HG03558 (cell line): ENCODE measurements around the gene MSI2.

Source experiments
- ATAC-seq: cut with Tn5 transposase; IDR thresholded peaks from one replicate; pipeline ENCODE4 v1.9.1; 2021; ENCODE audit warnings: moderate number of reproducible peaks; ENCODE audit not compliant: unreplicated experiment; ENCODE audit errors: extremely low read depth

MSI2 gene

GRCh38 chr17:57311281-57312216 lies 55.2 kb downstream of the MSI2 start:
- no peak for ATAC-seq

- ATAC-seq = no peak
These were observed 55.9 kb downstream of the MSI2 start for GRCh38 chr17:57312242-57312641.

- ATAC-seq = no peak
These were observed 56.9 kb downstream of the MSI2 start for GRCh38 chr17:57313097-57313835.

GRCh38 chr17:57315061-57316015 lies 59.0 kb downstream of the MSI2 start:
- no peak for ATAC-seq

- no peak for ATAC-seq
These were observed 60.0 kb downstream of the MSI2 start for GRCh38 chr17:57316361-57316760.

- ATAC-seq = no peak
These were observed 60.8 kb downstream of the MSI2 start for GRCh38 chr17:57317079-57317478.

- no peak for ATAC-seq
These were observed 62.6 kb downstream of the MSI2 start for GRCh38 chr17:57318913-57319312.

GRCh38 chr17:57319806-57320205 lies 63.5 kb downstream of the MSI2 start:
- ATAC-seq = no peak

GRCh38 chr17:57323391-57323790 lies 67.1 kb downstream of the MSI2 start:
- ATAC-seq = no peak

- ATAC-seq = no peak
These were observed 67.7 kb downstream of the MSI2 start for GRCh38 chr17:57324060-57324459.

GRCh38 chr17:57324631-57325030 lies 68.3 kb downstream of the MSI2 start:
- no peak for ATAC-seq

GRCh38 chr17:57326336-57326735 lies 70.0 kb downstream of the MSI2 start:
- ATAC-seq = no peak

GRCh38 chr17:57326764-57327163 lies 70.4 kb downstream of the MSI2 start:
- ATAC-seq = no peak

- no peak for ATAC-seq
These were observed 71.0 kb downstream of the MSI2 start for GRCh38 chr17:57327176-57327970.

GRCh38 chr17:57328109-57328882 lies 72.0 kb downstream of the MSI2 start:
- no peak for ATAC-seq

GRCh38 chr17:57329380-57330214 lies 73.3 kb downstream of the MSI2 start:
- no peak for ATAC-seq

- ATAC-seq = no peak
These were observed 74.3 kb downstream of the MSI2 start for GRCh38 chr17:57330587-57330986.

- no peak for ATAC-seq
These were observed 75.1 kb downstream of the MSI2 start for GRCh38 chr17:57331423-57331822.
